Prostate gland (tissue), 2 donors: ENCODE data around the gene EDARADD.
"Not testable (repeated sequence)": the region's sequence is repeated elsewhere in the genome, so short reads cannot be mapped to it uniquely, and the experiment has no call there.

Experiments used
- POLR2AphosphoS5 ChIP-seq: sonication (generic); formaldehyde crosslinking; IDR thresholded peaks from one replicate; pipeline ENCODE4 v1.6.1; 2017; ENCODE audit warnings: antibody characterized with exemption
- TF ChIP-seq, protein P1 (sequence below), 4 experiments: fragments of 200-600 bp in 2 of 4; fragments of 450-650 bp in 2 of 4; sonication (generic) in 2 of 4; IDR thresholded peaks; 1 replicate in 3 of 4; 2 replicates in 1 of 4; pipeline ENCODE4 v1.5.1; 2016 to 2019; ENCODE audit warnings: antibody characterized with exemption in 4 of 4, mild to moderate bottlenecking in 2 of 4, moderate library complexity in 2 of 4

GRCh38 chr1:236366681-236367080, 27.4 kb upstream of the EDARADD start:
- TF ChIP-seq, protein P1, sequence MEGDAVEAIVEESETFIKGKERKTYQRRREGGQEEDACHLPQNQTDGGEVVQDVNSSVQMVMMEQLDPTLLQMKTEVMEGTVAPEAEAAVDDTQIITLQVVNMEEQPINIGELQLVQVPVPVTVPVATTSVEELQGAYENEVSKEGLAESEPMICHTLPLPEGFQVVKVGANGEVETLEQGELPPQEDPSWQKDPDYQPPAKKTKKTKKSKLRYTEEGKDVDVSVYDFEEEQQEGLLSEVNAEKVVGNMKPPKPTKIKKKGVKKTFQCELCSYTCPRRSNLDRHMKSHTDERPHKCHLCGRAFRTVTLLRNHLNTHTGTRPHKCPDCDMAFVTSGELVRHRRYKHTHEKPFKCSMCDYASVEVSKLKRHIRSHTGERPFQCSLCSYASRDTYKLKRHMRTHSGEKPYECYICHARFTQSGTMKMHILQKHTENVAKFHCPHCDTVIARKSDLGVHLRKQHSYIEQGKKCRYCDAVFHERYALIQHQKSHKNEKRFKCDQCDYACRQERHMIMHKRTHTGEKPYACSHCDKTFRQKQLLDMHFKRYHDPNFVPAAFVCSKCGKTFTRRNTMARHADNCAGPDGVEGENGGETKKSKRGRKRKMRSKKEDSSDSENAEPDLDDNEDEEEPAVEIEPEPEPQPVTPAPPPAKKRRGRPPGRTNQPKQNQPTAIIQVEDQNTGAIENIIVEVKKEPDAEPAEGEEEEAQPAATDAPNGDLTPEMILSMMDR (IDR thresholded peaks at IDR 0.05) = not testable (repeated sequence)
- not testable (repeated sequence) for TF ChIP-seq POLR2AphosphoS5
